ENCODE data around the gene RSL1D1.
"Not testable (repeated sequence)": the region's sequence is repeated elsewhere in the genome, so short reads cannot be mapped to it uniquely, and the experiment has no call there.

The RSL1D1 gene

GRCh38 chr16:11843206-11843605 lies 8.1 kb downstream of the RSL1D1 start:
- DNase-seq, result no peak

DNA sequence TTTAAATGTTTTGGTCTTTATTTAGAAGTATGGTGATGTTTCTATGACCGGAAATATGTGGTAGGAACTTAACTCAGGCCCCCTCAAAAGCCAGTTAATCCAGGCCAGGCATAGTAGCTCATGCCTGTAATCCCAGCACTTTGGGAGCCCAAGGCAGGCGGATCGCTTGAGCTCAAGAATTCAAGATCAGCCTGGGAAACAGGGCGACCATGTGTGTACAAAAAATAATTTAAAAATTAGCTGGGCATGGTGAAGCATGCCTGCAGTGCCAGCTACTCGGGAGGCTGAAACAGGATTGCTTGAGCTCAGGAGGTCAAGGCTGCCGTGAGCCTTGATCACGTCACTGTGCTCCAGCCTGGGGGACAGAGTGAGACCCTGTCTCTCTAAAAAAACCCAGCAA lies 10.3 kb downstream of the RSL1D1 start:
- no peak for DNase-seq

- peak; percentile 43 to 75 for DNase-seq
These were observed 14.6 kb downstream of the RSL1D1 start for GRCh38 chr16:11836650-11837244.

DNA sequence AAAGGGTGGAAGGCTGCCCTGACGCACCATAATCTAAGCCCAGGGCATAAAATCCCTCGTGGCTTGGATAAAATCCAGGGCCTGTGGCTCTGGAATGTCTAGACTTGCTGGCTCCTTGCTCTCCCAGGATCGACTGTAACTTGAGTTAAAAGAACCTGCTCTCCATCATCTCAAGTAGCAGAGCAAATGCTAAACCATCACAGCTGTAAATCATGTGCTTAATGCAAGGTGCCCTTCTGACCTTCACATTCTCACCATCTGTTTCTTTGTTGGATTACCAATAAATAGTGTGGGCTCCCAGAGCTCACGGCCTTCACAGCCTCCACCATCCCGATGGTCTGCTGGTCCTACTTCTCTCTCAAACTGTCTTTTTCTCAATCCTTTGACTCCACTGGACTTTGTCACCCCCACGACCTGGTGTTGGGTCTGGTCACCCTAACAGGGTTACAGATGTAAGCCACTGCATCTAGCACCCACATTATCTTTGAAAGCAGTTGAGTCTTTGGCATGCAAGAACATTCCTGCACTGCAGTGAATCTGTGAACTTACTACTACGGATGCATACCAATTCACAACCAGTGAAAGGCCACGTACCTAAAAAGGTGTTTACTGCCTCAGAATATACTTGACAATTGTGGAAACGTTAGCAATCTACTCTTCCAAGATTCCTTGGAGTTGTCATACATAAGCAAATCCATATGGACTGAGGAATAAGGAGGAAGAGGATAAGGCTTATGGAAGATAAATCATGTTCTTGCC lies 15.3 kb downstream of the RSL1D1 start:
- peak; percentile 92 to 97 for DNase-seq

GRCh38 chr16:11835309-11835708 lies 16.0 kb downstream of the RSL1D1 start:
- no peak for DNase-seq

- DNase-seq, result no peak
These were observed 17.2 kb downstream of the RSL1D1 start for GRCh38 chr16:11833951-11834695.

GRCh38 chr16:11828696-11829095 lies 22.6 kb downstream of the RSL1D1 start:
- no peak for DNase-seq

- not testable (repeated sequence) for DNase-seq
These were observed 25.7 kb downstream of the RSL1D1 start for GRCh38 chr16:11825520-11826165.

DNA sequence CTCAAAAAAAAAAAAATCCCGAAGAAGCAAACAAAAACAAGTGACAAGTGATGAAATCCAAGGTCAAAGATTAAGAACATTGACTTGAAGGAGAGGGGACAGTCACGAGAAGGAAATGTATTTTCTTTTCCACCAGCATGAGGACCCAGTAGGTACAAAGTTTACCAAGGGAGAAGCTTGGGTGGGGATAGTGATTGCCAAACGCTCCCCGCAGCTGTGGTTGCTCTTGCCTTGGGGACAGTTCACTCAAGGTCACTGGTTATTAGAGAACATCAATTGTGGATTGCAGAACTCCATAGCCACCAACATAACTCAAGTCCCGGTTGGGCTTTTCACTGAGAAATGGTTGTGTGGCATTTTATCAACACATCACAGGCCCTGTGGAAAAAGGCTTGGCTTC lies 27.0 kb downstream of the RSL1D1 start:
- DNase-seq, result no peak

- not testable (repeated sequence) for DNase-seq
These were observed 27.7 kb downstream of the RSL1D1 start for GRCh38 chr16:11823645-11824044.

DNA sequence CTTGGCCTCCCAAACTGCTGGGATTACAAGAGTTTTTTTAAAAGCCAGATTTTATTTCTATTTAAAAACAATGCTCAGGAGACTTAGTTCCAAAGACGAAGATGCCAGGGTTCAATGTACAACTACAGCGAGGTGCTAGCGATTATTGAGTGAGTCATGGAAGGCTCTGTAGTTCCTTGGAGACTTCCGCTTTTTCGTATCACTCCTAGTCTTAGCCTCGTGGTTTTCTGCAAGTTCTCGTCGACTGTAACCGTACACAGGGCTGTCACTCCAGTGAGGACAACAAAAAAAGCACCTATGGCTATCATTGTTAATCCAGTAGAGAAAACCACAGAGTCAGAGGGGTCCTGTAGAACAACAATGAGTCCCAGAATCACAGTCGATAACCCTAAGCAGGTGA lies 31.5 kb downstream of the RSL1D1 start:
- DNase-seq, result no peak

DNA sequence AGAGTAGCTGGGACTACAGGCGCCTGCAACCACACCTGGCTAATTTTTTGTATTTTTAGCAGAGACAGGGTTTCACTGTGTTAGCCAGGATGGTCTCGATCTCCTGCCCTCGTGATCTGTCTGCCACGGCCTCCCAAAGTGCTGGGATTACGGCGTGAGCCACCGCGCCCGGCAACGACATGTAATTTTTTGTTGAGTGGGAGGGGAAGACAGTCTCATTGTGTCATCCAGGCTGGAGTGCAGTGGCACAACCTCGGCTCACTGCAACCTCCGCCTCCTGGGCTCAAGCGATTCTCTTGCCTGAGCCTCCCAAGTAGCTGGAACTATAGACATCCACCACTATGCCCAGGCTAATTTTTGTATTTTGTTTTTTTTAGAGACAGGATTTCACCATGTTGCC lies 32.4 kb downstream of the RSL1D1 start:
- DNase-seq, result not testable (repeated sequence)

DNA sequence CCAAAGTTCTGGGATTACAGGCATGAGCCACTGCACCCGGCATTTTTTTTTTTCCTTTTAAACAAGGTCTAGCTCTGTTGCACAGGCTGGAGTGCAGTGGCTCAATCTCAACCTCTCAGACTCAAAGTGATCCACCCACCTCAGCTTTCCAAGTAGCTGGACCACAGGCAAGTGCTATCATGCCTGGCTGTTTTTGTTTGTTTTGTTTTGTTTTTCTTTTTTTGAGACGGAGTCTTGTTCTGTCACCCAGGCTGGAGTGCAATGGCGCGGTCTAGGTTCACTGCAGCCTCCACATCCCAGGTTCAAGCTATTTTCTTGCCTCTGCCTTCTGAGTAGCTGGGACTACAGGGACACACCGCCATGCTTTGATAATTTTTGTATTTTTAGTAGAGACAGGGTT lies 35.2 kb downstream of the RSL1D1 start:
- DNase-seq, result no peak

GRCh38 chr16:11814800-11815199 lies 36.5 kb downstream of the RSL1D1 start:
- not testable (repeated sequence) for DNase-seq

GRCh38 chr16:11806721-11807120 lies 44.6 kb downstream of the RSL1D1 start:
- no peak for DNase-seq

GRCh38 chr16:11805556-11805955 lies 45.8 kb downstream of the RSL1D1 start:
- no peak for DNase-seq

- DNase-seq, result no peak
These were observed 49.8 kb downstream of the RSL1D1 start for GRCh38 chr16:11801481-11802021.

DNA sequence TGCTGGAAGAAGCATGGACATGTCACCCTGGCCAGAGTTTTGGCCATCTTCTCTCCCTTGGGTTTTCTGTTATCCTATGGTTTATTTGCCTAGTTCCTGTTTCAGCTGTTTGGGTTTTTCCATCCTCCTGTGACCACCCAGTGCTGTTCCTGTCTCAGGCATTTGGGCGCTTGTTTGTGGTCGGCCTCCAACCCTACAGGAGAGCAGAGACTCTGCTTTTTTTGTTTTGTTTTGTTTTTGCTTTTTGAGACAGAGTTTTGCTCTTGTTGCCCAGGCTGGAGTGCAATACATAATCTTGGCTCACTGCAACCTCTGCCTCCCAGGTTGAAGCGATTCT lies 51.0 kb downstream of the RSL1D1 start:
- no peak for DNase-seq

DNA sequence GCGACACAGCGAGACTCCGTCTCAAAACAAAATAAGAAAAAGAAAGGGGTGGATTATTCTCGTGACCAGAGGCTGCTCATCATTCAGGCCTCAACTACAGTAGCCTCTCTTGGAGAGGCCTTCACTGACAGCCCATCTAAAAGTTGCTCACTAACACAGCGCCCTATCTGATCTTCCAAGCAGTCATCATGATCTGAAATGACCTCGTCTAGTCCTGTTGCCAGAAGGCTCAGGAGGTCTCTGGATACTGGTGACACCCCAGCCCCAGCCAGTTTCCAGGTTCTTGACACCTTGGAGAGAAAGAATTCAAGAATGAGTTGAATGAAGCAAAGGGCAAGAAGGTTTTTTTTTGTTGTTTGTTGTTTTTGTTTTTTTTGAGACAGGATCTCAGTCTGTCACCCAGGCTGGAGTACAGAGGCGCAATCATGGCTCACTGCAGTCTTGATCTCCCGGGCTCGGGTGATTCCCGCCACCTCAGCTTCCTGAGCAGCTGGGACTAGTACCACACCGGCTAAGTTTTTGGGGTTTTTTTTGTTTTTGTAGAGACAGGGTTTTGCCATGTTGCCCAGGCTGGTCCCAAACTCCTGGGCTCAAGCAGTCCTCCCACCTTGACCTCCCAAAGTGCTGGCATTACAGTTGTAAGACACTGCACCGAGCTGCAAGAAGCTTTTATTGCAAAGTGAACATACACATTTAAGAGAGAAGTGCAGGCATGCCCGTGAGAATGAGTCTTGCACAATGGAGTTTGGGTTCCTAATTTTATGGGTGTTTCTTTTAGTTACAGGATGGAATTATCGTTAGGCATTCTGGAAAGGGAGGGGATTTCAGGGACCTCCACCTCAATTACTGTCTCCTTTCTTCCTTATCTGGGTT lies 51.6 kb downstream of the RSL1D1 start:
- DNase-seq, result no peak

- DNase-seq, result no peak
These were observed 52.3 kb downstream of the RSL1D1 start for GRCh38 chr16:11799017-11799381.

GRCh38 chr16:11797957-11798299 lies 53.4 kb downstream of the RSL1D1 start:
- peak in 1 of 2 experiments; percentile 48 for DNase-seq

- peak; percentile 94 to 97 for DNase-seq
These were observed 54.0 kb downstream of the RSL1D1 start, which contains the start of gene ZC3H7A for GRCh38 chr16:11797166-11797956. ZC3H7A (minus strand) TSS chr16:11797258; CDS start chr16:11782354, 14,904 bp downstream.

All from NCI-H524 (cell line).